Skin epidermis (tissue), 12 donors: ENCODE data around the gene BLOC1S2.
A peak's percentile ranks its signal among the peaks of the same experiment; 100 is the strongest.
"Not testable (repeated sequence)": the region's sequence is repeated elsewhere in the genome, so short reads cannot be mapped to it uniquely, and the experiment has no call there.

ENCODE experiments used
- H3K27ac ChIP-seq, 21 experiments: fragments of 200-600 bp; sonication (generic) in 11 of 21; one replicate each; pipeline ENCODE4 v1.5.0; 2020; ENCODE audit warnings: mild to moderate bottlenecking in 3 of 21, inconsistent platforms in 2 of 21, moderate library complexity in 2 of 21
- H3K4me3 ChIP-seq, 7 experiments: fragments of 200-600 bp; sonication (generic) in 2 of 7; one replicate each; pipeline ENCODE4 v1.5.0; 2020; ENCODE audit warnings: inconsistent platforms in 2 of 7, mild to moderate bottlenecking in 2 of 7, moderate library complexity in 1 of 7

Gene BLOC1S2

DNA sequence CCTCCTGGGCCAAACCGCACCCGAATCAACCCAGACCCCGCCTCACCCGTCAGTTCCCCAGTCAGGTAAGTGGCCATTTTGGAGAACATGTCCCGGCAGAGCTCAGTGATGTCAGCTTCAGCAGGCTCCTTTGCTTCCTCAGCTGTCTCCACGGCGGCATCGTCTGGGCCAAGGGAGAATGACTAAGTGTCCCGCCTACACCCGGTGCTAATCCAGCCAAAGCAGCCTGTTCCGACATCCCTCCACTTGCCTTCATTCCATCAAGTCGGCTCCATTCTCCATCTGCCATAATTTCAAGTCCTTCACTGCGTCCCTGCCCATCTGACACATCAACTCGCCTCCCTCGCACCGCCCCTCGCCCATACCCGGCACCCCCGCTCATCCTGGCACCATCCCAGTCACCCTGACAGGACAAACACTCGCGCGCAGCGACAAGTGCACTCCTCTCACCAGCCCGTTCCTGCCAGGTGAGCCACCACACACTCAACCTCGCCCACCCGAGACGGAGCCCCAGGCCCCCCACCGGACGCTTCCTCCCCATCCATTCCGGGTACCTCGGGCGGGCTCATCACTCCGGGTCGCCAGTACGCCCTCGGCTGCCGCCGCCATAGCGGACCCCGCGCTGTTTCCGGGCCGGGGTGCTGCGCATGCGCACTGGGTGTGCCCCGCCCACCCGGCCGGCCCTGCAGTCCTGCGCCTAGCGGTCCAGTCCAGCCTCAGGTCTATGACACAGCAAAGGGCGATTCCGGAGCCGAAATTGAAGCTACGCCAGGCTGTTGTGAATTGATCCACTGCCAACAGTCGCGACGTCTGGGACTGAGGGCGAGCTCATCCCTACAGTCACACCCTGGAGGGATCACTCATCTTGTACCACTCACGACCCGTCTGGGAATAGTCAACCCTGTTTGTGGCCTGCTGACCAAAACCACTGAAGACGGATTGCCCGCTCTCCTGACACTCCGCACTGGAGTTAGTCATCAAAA, at the start of gene BLOC1S2:
TSS of gene BLOC1S2 (minus strand) at position 630 of the 983 bp plus-strand sequence. CDS start at position 609, 21 bp downstream.
- peak within 1 kb of the TSS; percentile 65 to 95 (median 77) for H3K4me3 ChIP-seq
- peak within 1 kb of the TSS; percentile 80 to 97 (median 91) for H3K27ac ChIP-seq

DNA sequence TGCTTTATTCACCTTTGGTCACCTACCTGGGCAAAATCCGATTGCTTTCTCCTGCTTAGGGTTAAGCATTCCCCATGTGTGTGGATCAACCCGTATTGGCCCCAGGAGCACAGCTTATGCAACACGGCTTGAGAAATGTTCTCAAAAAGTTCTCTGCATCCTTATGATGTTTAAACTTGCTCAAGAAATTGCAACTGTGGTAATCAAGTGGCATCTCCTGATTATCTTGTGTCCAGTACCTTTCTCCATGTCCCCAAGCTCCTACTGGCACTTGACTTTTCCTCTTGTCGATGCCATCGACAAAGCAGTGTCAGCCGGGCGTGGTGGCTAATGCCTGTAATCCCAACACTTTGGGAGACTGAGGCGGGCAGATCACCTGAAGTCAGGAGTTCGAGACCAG, 48.3 kb upstream of the BLOC1S2 start:
- Histone ChIP-seq H3K27ac (no peak overlapping the region), H3K4me3 (no peak overlapping the region)

DNA sequence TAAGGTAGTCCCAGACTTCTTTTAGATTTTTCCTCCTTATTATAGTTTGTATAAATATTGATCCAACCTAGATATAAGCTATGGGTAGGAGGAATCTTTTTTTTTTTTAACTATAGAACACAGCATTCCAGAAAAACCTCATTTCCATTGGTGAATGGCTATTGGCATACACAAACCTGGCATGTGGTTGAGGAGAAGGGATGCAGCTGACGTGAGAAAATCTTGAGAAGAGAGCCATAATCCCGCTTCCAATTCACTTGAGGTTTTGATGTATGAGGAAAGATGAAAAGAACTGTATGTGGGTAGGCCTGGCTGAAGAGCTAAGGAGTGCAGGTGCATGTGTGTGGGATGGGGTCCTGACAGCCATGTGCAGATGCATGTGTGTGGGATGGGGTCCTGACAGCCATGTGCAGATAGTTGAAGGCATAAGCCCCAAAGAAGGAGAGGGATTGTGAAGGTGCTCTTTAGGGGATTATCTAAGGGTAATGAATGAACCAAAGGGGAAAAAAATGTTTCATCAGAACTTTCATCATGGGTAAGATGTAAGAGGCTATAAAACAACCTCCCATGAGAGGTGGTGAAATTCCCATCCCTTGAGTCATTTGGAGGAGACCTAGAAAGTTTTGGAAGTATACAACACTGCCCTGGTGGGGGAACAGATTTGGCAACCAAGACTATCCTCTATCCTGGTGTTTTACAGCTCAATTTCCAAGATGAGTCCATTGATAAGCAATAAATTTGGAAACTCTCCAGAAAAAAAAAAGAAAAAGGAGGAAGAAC, 47.4 kb upstream of the BLOC1S2 start:
- Histone ChIP-seq H3K4me3 (no peak overlapping the region), H3K27ac (no peak overlapping the region)

DNA sequence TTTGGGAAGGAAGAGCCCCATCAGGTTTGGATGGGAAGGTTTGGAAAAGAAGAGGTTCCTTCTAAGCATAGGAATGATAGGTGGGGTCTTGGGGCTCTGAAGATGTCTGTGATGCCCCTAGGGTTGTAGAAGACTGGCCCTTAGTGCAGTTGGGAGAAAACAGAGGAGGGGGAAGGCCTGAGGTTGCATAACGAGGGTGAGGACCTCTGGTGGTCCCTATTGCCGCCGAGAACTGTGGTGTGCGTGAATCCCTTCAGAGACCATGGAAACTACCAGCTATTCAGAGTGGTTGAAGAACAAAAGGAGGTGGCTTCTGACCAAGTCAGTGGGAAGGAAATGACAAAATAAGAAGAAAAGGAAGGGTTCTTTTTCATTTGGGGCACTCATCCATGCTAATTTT, 46.6 kb upstream of the BLOC1S2 start:
- Histone ChIP-seq H3K4me3 (no peak overlapping the region), H3K27ac (no peak overlapping the region)

DNA sequence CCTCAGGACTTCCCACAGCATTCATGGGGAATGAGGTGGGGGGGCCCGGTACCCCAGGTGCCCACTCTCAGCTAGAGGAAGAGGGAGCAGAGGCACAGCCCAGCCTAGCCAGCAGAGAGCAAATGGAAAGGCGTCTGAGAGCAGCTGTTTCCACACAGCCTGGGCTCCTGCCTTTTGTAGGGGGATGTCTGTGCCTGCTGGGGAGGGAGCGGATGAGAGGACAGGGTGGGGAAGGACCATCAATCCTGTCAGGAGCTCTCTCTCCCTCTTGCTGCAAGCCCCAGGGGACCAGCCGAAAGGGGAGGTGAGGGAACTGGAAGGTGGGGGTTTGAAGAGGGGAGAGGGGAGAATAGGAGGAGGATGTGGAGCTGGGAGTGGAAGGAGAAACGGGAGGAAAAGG, 43.6 kb upstream of the BLOC1S2 start, which contains the start of gene PKD2L1:
TSS of gene PKD2L1 (minus strand) at position 150 of the 400 bp plus-strand sequence. CDS start at position 25, 125 bp downstream.
- no peak within 1 kb of the TSS for H3K4me3 ChIP-seq
- H3K27ac ChIP-seq = no peak within 1 kb of the TSS

- Histone ChIP-seq H3K27ac (no peak overlapping the region), H3K4me3 (no peak overlapping the region)
Measured at GRCh38 chr10:100328198-100328597, 41.7 kb upstream of the BLOC1S2 start.

DNA sequence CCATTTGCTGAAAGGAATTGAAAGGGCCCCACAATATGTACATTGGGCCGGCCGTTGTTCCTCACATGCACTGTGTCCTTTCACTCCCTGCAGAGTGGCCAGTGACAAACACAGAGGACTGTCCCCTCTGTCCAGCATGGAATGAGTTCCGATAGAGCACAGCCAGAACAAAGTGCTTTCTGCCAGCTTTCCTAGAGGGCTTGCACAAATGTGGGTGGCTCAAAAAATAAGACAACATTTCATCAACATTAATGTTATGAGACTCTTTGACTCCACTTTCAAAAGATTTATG, 41.2 kb upstream of the BLOC1S2 start:
- no peak overlapping the region for H3K4me3 ChIP-seq
- no peak overlapping the region for H3K27ac ChIP-seq

GRCh38 chr10:100327007-100327717, 40.7 kb upstream of the BLOC1S2 start:
- no peak overlapping the region for H3K4me3 ChIP-seq
- H3K27ac ChIP-seq = no peak overlapping the region

DNA sequence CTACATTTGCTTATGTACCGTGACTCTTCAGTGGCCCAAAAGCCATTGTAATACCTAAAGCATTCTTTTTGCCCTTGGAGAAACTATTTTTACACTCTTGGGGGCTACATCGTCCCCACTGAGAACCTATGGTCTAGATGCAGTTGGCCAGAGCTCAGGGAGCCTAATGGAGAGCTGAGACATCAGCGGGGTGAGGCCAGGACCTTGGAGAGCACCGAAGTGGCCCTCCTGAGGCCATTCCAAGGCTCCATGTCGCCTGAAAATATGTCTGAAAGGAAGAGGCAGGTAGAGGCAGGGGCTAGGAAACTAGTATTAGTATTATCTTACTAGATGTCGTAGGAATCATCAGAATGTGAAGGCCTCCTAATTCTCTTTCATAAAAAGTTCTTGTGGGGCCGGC, 38.7 kb upstream of the BLOC1S2 start:
- Histone ChIP-seq H3K27ac (no peak overlapping the region), H3K4me3 (no peak overlapping the region)

GRCh38 chr10:100319707-100320402, 33.4 kb upstream of the BLOC1S2 start:
- H3K4me3 ChIP-seq = no peak overlapping the region
- no peak overlapping the region for H3K27ac ChIP-seq

GRCh38 chr10:100318207-100318606, 31.7 kb upstream of the BLOC1S2 start:
- no peak overlapping the region for H3K27ac ChIP-seq
- no peak overlapping the region for H3K4me3 ChIP-seq

DNA sequence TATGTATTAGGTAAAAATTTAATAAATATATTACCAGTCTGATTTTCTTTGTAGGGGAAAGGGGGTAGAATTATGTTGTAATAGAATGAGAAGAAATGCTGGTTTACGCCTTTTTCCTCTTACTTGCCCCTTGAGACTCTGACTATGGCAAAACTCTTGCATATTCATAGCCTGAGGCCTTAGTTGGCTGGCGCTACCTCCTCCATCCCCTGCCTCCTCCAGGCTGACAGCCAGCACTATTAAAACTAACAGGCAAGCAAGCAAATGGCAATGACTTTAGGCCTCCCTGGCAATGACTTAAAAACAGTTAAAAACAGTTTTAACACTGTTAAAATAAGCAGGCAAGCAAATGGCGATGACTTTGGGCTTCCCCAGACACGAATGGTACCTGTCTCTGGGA, 29.1 kb upstream of the BLOC1S2 start:
- Histone ChIP-seq H3K27ac (no peak overlapping the region), H3K4me3 (no peak overlapping the region)

- H3K4me3 ChIP-seq = no peak overlapping the region
- peak overlapping the region in 10 of 21 experiments; percentile 13 to 75 (median 45) for H3K27ac ChIP-seq
Measured at GRCh38 chr10:100311298-100311697, 24.8 kb upstream of the BLOC1S2 start.

- H3K27ac ChIP-seq = peak overlapping the region in 6 of 21 experiments; percentile 1 to 62 (median 36)
- H3K4me3 ChIP-seq = no peak overlapping the region
Measured at GRCh38 chr10:100307684-100308083, 21.2 kb upstream of the BLOC1S2 start.

DNA sequence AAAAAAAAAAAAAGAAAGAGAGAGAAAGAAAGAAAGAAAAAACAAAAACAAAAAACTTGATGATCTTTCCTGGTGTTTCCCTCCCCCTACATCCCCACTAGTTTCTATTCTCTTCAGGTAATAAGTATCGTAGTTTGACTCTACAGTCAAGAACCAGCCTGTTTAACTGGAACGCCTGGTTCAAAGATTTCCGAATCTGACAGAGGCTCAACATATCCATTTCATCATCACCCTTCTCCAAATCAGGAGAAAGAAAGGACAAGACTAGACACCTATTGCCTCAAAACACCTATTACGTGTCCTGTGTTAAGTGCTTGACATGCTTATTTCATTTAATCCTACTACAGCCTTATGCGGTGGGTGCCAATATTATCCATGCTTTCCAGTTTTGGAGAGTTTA, 20.4 kb upstream of the BLOC1S2 start:
- peak overlapping the region in 11 of 21 experiments; percentile 16 to 62 (median 51) for H3K27ac ChIP-seq
- H3K4me3 ChIP-seq = no peak overlapping the region

- Histone ChIP-seq H3K4me3 (no peak overlapping the region), H3K27ac (no peak overlapping the region)
Measured at GRCh38 chr10:100304414-100304813, 17.9 kb upstream of the BLOC1S2 start.

DNA sequence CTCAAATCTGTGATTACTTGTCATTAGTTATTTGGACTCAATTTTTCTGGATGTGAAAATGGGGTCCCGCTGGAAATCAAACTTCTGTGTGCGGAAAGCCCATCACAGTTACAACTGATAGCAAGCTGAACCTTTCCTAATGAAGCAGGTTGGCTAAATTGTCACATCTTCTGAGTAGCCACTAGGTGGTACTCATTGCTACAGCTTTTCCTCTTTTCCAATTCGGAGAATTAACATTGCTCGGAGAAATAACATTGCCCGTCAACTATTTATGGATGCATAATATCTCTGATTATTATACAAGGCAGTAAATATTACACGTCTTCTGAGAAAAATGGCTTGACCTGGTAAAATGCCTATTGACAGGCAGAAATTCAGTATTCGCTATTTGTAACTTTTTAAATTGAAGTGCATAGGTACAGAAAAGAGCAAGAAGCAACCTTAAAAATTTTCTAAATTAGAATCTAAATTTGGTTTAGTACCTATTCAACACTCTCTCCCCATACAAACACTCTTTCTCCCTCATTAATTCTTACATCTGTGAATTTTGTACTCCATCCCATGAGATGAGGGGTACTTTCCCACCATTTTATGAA, 17.3 kb upstream of the BLOC1S2 start:
- Histone ChIP-seq H3K27ac (no peak overlapping the region), H3K4me3 (no peak overlapping the region)

DNA sequence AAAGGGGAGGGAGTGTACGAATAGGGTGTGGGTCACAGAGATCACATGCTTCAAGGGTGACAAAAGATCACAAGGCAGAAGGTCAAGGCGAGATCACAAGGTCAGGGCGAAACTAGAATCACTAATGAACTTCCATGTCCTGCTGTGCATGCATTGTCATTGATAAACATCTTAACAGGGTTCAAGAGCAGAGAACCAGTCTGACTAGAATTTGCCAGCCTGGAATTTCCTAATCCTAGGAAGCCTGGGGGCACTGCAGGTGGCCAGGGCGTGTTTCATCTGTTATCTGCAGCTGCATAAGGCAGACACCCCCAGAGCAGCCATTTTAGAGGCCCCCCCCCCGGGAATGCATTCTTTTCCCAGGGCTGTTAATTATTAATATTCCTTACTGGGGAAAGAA, 14.6 kb upstream of the BLOC1S2 start:
- not testable (repeated sequence) for H3K27ac ChIP-seq, H3K4me3 ChIP-seq

GRCh38 chr10:100297242-100297641, 10.8 kb upstream of the BLOC1S2 start:
- Histone ChIP-seq H3K27ac (no peak overlapping the region), H3K4me3 (no peak overlapping the region)
